Retinal pigment epithelial cell (primary cell): ENCODE results near the gene RNLS.

Experiments
- DNase-seq: peaks from one replicate; pipeline ENCODE4 v3.0.0-alpha.2; 2010; ENCODE audit warnings: low read depth
- H3K4me3 ChIP-seq: 2 replicates; pipeline ENCODE4 v1.5.1; 2011; ENCODE audit warnings: mild to moderate bottlenecking, low read length, control low read depth, moderate library complexity
- CTCF ChIP-seq: conservative IDR thresholded peaks from 2 replicates; pipeline ENCODE4 v1.5.1; 2011; ENCODE audit warnings: low read depth, low read length, control low read depth, inconsistent platforms

The RNLS gene

GRCh38 chr10:88232029-88232895 is 350.9 kb downstream of the RNLS start:
- H3K4me3 ChIP-seq, result no peak overlapping the region
- TF ChIP-seq CTCF, result no peak
- DNase-seq, result no peak

- H3K4me3 ChIP-seq, result no peak overlapping the region
These were observed 352.9 kb downstream of the RNLS start for GRCh38 chr10:88230251-88230650.

GRCh38 chr10:88228130-88228529 is 355.0 kb downstream of the RNLS start:
- TF ChIP-seq CTCF, result no peak
- no peak for DNase-seq
- no peak overlapping the region for H3K4me3 ChIP-seq

More at GRCh38 chr10:88230251-88230650, 352.9 kb downstream of the RNLS start:
- no peak for DNase-seq
- no peak for TF ChIP-seq CTCF

GRCh38 chr10:88227342-88228018 is 355.6 kb downstream of the RNLS start:
- no peak overlapping the region for H3K4me3 ChIP-seq
- DNase-seq, result peak; percentile 13
- no peak for TF ChIP-seq CTCF

- no peak for TF ChIP-seq CTCF
- DNase-seq, result no peak
These were observed 356.2 kb downstream of the RNLS start for GRCh38 chr10:88226891-88227290.

GRCh38 chr10:88226071-88226659 is 357.0 kb downstream of the RNLS start:
- no peak for TF ChIP-seq CTCF
- no peak for DNase-seq
- no peak overlapping the region for H3K4me3 ChIP-seq

More at GRCh38 chr10:88226891-88227290, 356.2 kb downstream of the RNLS start:
- no peak overlapping the region for H3K4me3 ChIP-seq
